Smooth muscle cell (in vitro differentiated cells): ENCODE results near the gene L2HGDH. TPM values are rescaled to one million over a fixed set of nuclear protein-coding genes. Genes with fewer than 3 reads are reported as not detected.

ENCODE experiments used
- DNase-seq: peaks from one replicate; lab custom pipeline; 2025; ENCODE audit not compliant: unreplicated experiment; lab: John Stamatoyannopoulos, UW
- H2AFZ ChIP-seq: fragments of 200-600 bp; sonication (generic); 2 replicates; pipeline ENCODE4 v1.6.0; 2016; ENCODE audit warnings: antibody characterized with exemption, low read depth, mild to moderate bottlenecking
- H3F3A ChIP-seq: fragments of 200-600 bp; sonication (generic); 2 replicates; pipeline ENCODE4 v1.6.0; 2017; ENCODE audit warnings: antibody characterized with exemption, low read depth
- H3K27ac ChIP-seq: fragments of 200-600 bp; sonication (generic); 2 replicates; pipeline ENCODE4 v1.5.1; 2016; ENCODE audit warnings: low read depth, mild to moderate bottlenecking
- H3K27me3 ChIP-seq: fragments of 200-600 bp; sonication (generic); 2 replicates; pipeline ENCODE4 v1.6.1; 2016; ENCODE audit warnings: low read depth, mild to moderate bottlenecking
- H3K36me3 ChIP-seq: fragments of 200-600 bp; sonication (generic); 2 replicates; pipeline ENCODE4 v1.5.1; 2016; ENCODE audit warnings: low read depth
- H3K4me1 ChIP-seq: fragments of 200-600 bp; sonication (generic); 2 replicates; pipeline ENCODE4 v1.5.1; 2016; ENCODE audit warnings: low read depth
- H3K4me2 ChIP-seq: fragments of 200-600 bp; sonication (generic); 2 replicates; pipeline ENCODE4 v1.6.0; 2016; ENCODE audit warnings: mild to moderate bottlenecking
- H3K4me3 ChIP-seq: fragments of 200-600 bp; sonication (generic); 2 replicates; pipeline ENCODE4 v1.5.1; 2016; ENCODE audit warnings: mild to moderate bottlenecking
- H3K79me2 ChIP-seq: fragments of 200-600 bp; sonication (generic); 2 replicates; pipeline ENCODE4 v1.6.0; 2016; ENCODE audit warnings: low read depth, mild to moderate bottlenecking
- H3K9ac ChIP-seq: fragments of 200-600 bp; sonication (generic); 2 replicates; pipeline ENCODE4 v1.6.0; 2016; ENCODE audit warnings: low read depth
- H3K9me3 ChIP-seq: fragments of 200-600 bp; sonication (generic); replicated peaks from 2 replicates; pipeline ENCODE4 v1.5.1; 2016; ENCODE audit warnings: low read depth
- H4K20me1 ChIP-seq: fragments of 200-600 bp; sonication (generic); 2 replicates; pipeline ENCODE4 v1.6.0; 2016; ENCODE audit warnings: low read depth
- CTCF ChIP-seq: fragments of 200-600 bp; sonication (generic); IDR thresholded peaks from 2 replicates; pipeline ENCODE4 v1.5.1; 2017; ENCODE audit warnings: borderline replicate concordance, mild to moderate bottlenecking, antibody characterized with exemption; ENCODE audit not compliant: insufficient read depth, poor library complexity, severe bottlenecking
- WGBS: methylation state at CpG from one replicate; pipeline ENCODE4 v1.1.7; 2016; ENCODE audit warnings: low lambda C conversion rate; 5-methylcytosine and 5-hydroxymethylcytosine counted together
- polyA plus RNA-seq: library from polyadenylated mRNA; unstranded; fragments of >200 nt; fragmentation: Nextera tagmentation; extraction: Ambion mirVana; gene quantifications from 2 replicates; pipeline ENCODE4 v1.2.1, GENCODE V29; 2016
- total RNA-seq: library from RNA; depleted of rRNA; stranded (reverse); fragments of >200 nt; gene quantifications from 2 replicates; pipeline ENCODE4 v1.2.3, GENCODE V29; 2014

The L2HGDH gene
- total and polyA plus RNA-seq, 2 experiments from 2014 or later: 3.0 to 3.5 TPM

GRCh38 chr14:50230701-50231474 is 81.1 kb downstream of the L2HGDH start:
- under 1% methylated on average over 63 of the region's 64 CpGs for WGBS
- no peaks in the 10 kb centered on the region for H3K9me3 ChIP-seq
- peak overlapping the region; percentile 90 for H3K4me2 ChIP-seq
- no peaks in the 10 kb centered on the region for H3K27me3 ChIP-seq
- peak overlapping the region; percentile 38 for H2AFZ ChIP-seq
- peak overlapping the region; percentile 85 for H3K27ac ChIP-seq
- peaks cover 47% of the 10 kb centered on the region for H4K20me1 ChIP-seq
- DNase-seq: peak; percentile 32
- H3K9ac ChIP-seq: peak overlapping the region; percentile 83
- no peaks in the 10 kb centered on the region for H3F3A ChIP-seq
- no peak for TF ChIP-seq CTCF
- peaks cover 46% of the 10 kb centered on the region for H3K79me2 ChIP-seq
- H3K36me3 ChIP-seq: no peaks in the 10 kb centered on the region
- H3K4me3 ChIP-seq: peak overlapping the region; percentile 79
- peaks cover 11% of the 10 kb centered on the region for H3K4me1 ChIP-seq

GRCh38 chr14:50230401-50230700 is 81.7 kb downstream of the L2HGDH start:
- Histone ChIP-seq H4K20me1 (peaks cover 52% of the 10 kb centered on the region), H3F3A (no peaks in the 10 kb centered on the region), H2AFZ (peak overlapping the region; percentile 38), H3K4me2 (peak overlapping the region; percentile 90), H3K27me3 (no peaks in the 10 kb centered on the region), H3K9ac (peak overlapping the region; percentile 83), H3K27ac (peak overlapping the region; percentile 85), H3K79me2 (peaks cover 52% of the 10 kb centered on the region), H3K4me3 (peak overlapping the region; percentile 79), H3K9me3 (no peaks in the 10 kb centered on the region), H3K36me3 (no peaks in the 10 kb centered on the region), H3K4me1 (peaks cover 14% of the 10 kb centered on the region)
- no peak for TF ChIP-seq CTCF
- WGBS: 18% methylated on average over 6 of the region's 6 CpGs
- DNase-seq: no peak

GRCh38 chr14:50229681-50230080 is 82.3 kb downstream of the L2HGDH start:
- TF ChIP-seq CTCF: no peak
- Histone ChIP-seq H3K27me3 (no peaks in the 10 kb centered on the region), H2AFZ (no peak overlapping the region), H3K9ac (peak overlapping the region; percentile 83), H3K4me3 (peak overlapping the region; percentile 79), H3K4me2 (peak overlapping the region; percentile 90), H4K20me1 (peaks cover 59% of the 10 kb centered on the region), H3K79me2 (peaks cover 58% of the 10 kb centered on the region), H3K27ac (no peak overlapping the region), H3K4me1 (peaks cover 14% of the 10 kb centered on the region), H3K9me3 (no peaks in the 10 kb centered on the region), H3K36me3 (no peaks in the 10 kb centered on the region), H3F3A (no peaks in the 10 kb centered on the region)
- 84% methylated on average over 2 of the region's 2 CpGs for WGBS
- DNase-seq: no peak

- Histone ChIP-seq H3K4me2 (no peak overlapping the region), H2AFZ (no peak overlapping the region), H3K4me3 (no peak overlapping the region), H3K9ac (no peak overlapping the region), H3K79me2 (peaks cover 71% of the 10 kb centered on the region), H3K4me1 (peaks cover 14% of the 10 kb centered on the region), H3K27me3 (no peaks in the 10 kb centered on the region), H3K27ac (no peak overlapping the region), H3K36me3 (no peaks in the 10 kb centered on the region), H3F3A (no peaks in the 10 kb centered on the region), H3K9me3 (no peaks in the 10 kb centered on the region), H4K20me1 (peaks cover 71% of the 10 kb centered on the region)
- no peak for DNase-seq
- no peak for TF ChIP-seq CTCF
- 100% methylated on average over 2 of the region's 2 CpGs for WGBS
Measured at GRCh38 chr14:50228313-50228712, 83.7 kb downstream of the L2HGDH start.
